HK-2 (cell line): Measurements from ENCODE around the gene COMMD3.

Source experiments
- DNase-seq: peaks from one replicate; pipeline ENCODE4 v3.0.0-alpha.2; 2018; ENCODE audit not compliant: unreplicated experiment

COMMD3 gene

GRCh38 chr10:22366435-22366703 is 50.2 kb downstream of the COMMD3 start:
- no peak for DNase-seq

- no peak for DNase-seq
Measured at GRCh38 chr10:22366771-22367170, 50.6 kb downstream of the COMMD3 start.

GRCh38 chr10:22367471-22367870 is 51.3 kb downstream of the COMMD3 start:
- DNase-seq, result no peak

- DNase-seq, result no peak
Measured at GRCh38 chr10:22368402-22368801, 52.2 kb downstream of the COMMD3 start.

- DNase-seq, result no peak
Measured at GRCh38 chr10:22368981-22369380, 52.8 kb downstream of the COMMD3 start.

- DNase-seq, result no peak
Measured at GRCh38 chr10:22369434-22370072, 53.4 kb downstream of the COMMD3 start.
